ENCODE results near the gene ZNF182. TPM values are rescaled to one million over a fixed set of nuclear protein-coding genes. Genes with fewer than 3 reads are reported as not detected.
A peak's percentile ranks its signal among the peaks of the same experiment; 100 is the strongest.

The ZNF182 gene
- total and polyA plus RNA-seq, 9 of the 15 experiments (the other 6 are each of a cell fraction or from before 2014, with no cell fraction given): 0.59 to 5.0 (median 3.9) TPM

DNA sequence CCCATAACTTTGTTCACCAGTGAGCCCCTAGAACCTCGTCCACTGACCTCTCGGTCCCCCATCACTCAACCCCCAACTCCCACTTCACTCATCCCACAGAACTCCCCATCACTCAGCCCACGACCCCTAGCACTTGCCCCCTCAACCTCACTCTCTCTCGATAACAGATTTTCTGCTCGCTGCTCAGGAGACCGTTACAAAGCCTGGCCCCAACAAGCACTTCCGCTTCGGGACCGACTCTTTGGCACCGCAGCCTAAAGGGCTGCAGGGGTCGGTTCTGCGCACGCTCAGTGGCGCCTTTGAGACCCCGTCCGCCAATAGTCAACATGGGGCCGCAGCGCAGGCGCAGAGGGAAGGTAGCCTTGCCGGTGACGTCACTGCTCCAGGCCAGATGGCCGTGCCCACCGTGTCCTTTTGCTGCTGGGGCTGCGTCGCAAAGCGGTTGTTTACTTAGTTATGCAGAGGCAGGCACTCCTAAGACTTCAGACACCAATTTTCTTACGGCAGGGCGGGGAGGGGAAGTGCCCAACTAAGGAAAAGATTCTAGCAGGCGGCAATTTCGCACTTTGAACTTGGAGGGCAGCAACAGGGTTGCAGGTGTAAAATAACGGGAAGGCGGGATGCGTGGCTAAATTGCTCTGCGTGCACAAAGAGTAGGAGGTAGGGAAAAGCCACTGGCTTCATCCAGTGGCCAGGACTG lies at the start of gene ZNF182 (continued):
- TF ChIP-seq NKRF (IDR thresholded peaks at IDR 0.05; ENCODE audit: borderline replicate concordance): peak; percentile 67; the same call in 1 of the 2 replicates
- TF ChIP-seq, protein P1, sequence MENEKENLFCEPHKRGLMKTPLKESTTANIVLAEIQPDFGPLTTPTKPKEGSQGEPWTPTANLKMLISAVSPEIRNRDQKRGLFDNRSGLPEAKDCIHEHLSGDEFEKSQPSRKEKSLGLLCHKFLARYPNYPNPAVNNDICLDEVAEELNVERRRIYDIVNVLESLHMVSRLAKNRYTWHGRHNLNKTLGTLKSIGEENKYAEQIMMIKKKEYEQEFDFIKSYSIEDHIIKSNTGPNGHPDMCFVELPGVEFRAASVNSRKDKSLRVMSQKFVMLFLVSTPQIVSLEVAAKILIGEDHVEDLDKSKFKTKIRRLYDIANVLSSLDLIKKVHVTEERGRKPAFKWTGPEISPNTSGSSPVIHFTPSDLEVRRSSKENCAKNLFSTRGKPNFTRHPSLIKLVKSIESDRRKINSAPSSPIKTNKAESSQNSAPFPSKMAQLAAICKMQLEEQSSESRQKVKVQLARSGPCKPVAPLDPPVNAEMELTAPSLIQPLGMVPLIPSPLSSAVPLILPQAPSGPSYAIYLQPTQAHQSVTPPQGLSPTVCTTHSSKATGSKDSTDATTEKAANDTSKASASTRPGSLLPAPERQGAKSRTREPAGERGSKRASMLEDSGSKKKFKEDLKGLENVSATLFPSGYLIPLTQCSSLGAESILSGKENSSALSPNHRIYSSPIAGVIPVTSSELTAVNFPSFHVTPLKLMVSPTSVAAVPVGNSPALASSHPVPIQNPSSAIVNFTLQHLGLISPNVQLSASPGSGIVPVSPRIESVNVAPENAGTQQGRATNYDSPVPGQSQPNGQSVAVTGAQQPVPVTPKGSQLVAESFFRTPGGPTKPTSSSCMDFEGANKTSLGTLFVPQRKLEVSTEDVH (IDR thresholded peaks at IDR 0.05; ENCODE audit: low read depth, partially characterized antibody): peak; percentile 71
- no peak for TF ChIP-seq SIN3B (IDR thresholded peaks at IDR 0.05; ENCODE audit: low read depth)
- TF ChIP-seq, protein P2, sequence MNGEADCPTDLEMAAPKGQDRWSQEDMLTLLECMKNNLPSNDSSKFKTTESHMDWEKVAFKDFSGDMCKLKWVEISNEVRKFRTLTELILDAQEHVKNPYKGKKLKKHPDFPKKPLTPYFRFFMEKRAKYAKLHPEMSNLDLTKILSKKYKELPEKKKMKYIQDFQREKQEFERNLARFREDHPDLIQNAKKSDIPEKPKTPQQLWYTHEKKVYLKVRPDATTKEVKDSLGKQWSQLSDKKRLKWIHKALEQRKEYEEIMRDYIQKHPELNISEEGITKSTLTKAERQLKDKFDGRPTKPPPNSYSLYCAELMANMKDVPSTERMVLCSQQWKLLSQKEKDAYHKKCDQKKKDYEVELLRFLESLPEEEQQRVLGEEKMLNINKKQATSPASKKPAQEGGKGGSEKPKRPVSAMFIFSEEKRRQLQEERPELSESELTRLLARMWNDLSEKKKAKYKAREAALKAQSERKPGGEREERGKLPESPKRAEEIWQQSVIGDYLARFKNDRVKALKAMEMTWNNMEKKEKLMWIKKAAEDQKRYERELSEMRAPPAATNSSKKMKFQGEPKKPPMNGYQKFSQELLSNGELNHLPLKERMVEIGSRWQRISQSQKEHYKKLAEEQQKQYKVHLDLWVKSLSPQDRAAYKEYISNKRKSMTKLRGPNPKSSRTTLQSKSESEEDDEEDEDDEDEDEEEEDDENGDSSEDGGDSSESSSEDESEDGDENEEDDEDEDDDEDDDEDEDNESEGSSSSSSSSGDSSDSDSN (IDR thresholded peaks at IDR 0.05; ENCODE audit: borderline replicate concordance in 1 of 2, low read depth in 2 of 2, low read length in 2 of 2): no peak
- 0 out of 2 replicates have a peak, but pooled peaks have one; percentile 46 for TF ChIP-seq KHSRP (IDR thresholded peaks at IDR 0.05)
- no peak for TF ChIP-seq E2F1 (CRISPR knock-in tag; IDR thresholded peaks at IDR 0.05)
- TF ChIP-seq PHF20 (IDR thresholded peaks at IDR 0.05; ENCODE audit: partially characterized antibody): no peak

Measured in K562 (cell line).